Brain microvascular endothelial cell (primary cell): ENCODE results near the gene ZNF180.

Source experiments
- DNase-seq: peaks from one replicate; pipeline ENCODE4 v3.0.0-alpha.2; 2020
- H3K27ac ChIP-seq: fragments of 250-450 bp; sonication (Bioruptor Pico); 2 replicates; pipeline ENCODE4 v1.5.1; 2020; ENCODE audit warnings: mild to moderate bottlenecking, moderate library complexity
- H3K27me3 ChIP-seq: fragments of 250-450 bp; sonication (Bioruptor Pico); replicated peaks from 2 replicates; pipeline ENCODE4 v1.5.1; 2020; ENCODE audit warnings: mild to moderate bottlenecking
- H3K36me3 ChIP-seq: fragments of 250-450 bp; sonication (Bioruptor Pico); replicated peaks from 2 replicates; pipeline ENCODE4 v1.5.1; 2020; ENCODE audit warnings: mild to moderate bottlenecking
- H3K4me3 ChIP-seq: 2 replicates; pipeline ENCODE4 v1.5.1; 2011; ENCODE audit warnings: low read depth, mild to moderate bottlenecking, control low read depth, low read length, moderate library complexity
- CTCF ChIP-seq: IDR thresholded peaks from 2 replicates; pipeline ENCODE4 v1.5.1; 2011; ENCODE audit warnings: low read depth, mild to moderate bottlenecking, moderate library complexity, low read length, control low read depth, inconsistent platforms; ENCODE audit errors: missing control alignments
- in situ Hi-C: cut with HindIII; loops from 2 replicates; pipeline ENCODE4 v1.10.0; 2017; ENCODE audit warnings: low sequenced_read_pairs, low pct_ligation_motif_present

ZNF180 gene

GRCh38 chr19:44499962-44500949, at the start of gene ZNF180:
ZNF180 (minus strand) TSS chr19:44500522; CDS start chr19:44497334, 3,188 bp downstream.
- Histone ChIP-seq H3K27me3 (no peaks in the 10 kb centered on the region), H3K27ac (peak within 1 kb of the TSS; percentile 71), H3K36me3 (peaks cover 10% of the 10 kb centered on the region), H3K4me3 (peak within 1 kb of the TSS; percentile 92)
- peak; percentile 86 for DNase-seq
- peak; percentile 62 for TF ChIP-seq CTCF
- in situ Hi-C loops: no loop called here

- Histone ChIP-seq H3K27ac (no peak overlapping the region), H3K27me3 (no peaks in the 10 kb centered on the region), H3K4me3 (no peak overlapping the region), H3K36me3 (no peaks in the 10 kb centered on the region)
- no peak for TF ChIP-seq CTCF
- in situ Hi-C loops: no loop called here
- DNase-seq: no peak
Observed at GRCh38 chr19:44549507-44549906, 49.2 kb upstream of the ZNF180 start.

- peak; percentile 34 for DNase-seq
- no peaks in the 10 kb centered on the region for H3K27me3 ChIP-seq
- H3K4me3 ChIP-seq: no peak overlapping the region
- no peak for TF ChIP-seq CTCF
- H3K36me3 ChIP-seq: no peaks in the 10 kb centered on the region
- no peak overlapping the region for H3K27ac ChIP-seq
- in situ Hi-C loops: no loop called here
Observed at GRCh38 chr19:44548736-44549135, 48.4 kb upstream of the ZNF180 start.

GRCh38 chr19:44544031-44544430, 43.7 kb upstream of the ZNF180 start:
- Histone ChIP-seq H3K4me3 (no peak overlapping the region), H3K27ac (no peak overlapping the region)
- in situ Hi-C loops: no loop called here

GRCh38 chr19:44542671-44543070, 42.3 kb upstream of the ZNF180 start:
- TF ChIP-seq CTCF: no peak
- no peak for DNase-seq
- H3K27me3 ChIP-seq: no peaks in the 10 kb centered on the region
- no peak overlapping the region for H3K4me3 ChIP-seq
- H3K36me3 ChIP-seq: no peaks in the 10 kb centered on the region
- in situ Hi-C loops: no loop called here
- H3K27ac ChIP-seq: no peak overlapping the region

More at GRCh38 chr19:44544031-44544430, 43.7 kb upstream of the ZNF180 start:
- Histone ChIP-seq H3K36me3 (no peaks in the 10 kb centered on the region), H3K27me3 (no peaks in the 10 kb centered on the region)
- no peak for TF ChIP-seq CTCF
- DNase-seq: no peak
